ENCODE data around the gene ZNF579.

Gene ZNF579

DNA sequence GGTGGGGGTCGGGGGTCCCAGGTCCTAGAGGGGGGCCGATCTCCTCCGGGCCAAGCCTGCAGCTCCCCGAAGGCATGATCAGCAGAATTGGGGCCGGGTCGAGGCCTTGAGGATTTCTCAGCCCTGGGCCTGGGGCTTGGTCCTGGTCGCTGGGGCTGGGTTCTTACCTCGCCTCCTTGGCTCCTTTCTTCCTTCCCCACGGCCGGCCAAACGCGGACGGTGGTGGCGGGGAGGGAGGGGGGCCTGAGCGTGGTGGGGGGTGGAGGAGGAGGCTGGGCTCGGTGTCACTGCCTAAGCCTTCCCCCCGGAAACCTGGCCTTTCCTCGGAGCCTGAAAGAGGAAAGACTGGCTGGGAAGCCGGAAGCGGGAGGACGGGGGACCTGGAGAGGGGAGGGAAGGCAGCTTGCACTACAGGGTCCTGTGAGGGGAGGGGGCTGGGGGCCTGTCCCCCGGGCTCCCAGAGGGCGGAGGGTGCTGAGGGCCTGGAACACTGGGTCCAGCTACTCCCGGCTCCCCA is at the start of gene ZNF579:
ZNF579 (minus strand) TSS at position 221 of the 517 bp plus-strand sequence. CDS start 1,209 bp downstream, outside the sequence.
- DNase-seq, result peak; percentile 88

DNA sequence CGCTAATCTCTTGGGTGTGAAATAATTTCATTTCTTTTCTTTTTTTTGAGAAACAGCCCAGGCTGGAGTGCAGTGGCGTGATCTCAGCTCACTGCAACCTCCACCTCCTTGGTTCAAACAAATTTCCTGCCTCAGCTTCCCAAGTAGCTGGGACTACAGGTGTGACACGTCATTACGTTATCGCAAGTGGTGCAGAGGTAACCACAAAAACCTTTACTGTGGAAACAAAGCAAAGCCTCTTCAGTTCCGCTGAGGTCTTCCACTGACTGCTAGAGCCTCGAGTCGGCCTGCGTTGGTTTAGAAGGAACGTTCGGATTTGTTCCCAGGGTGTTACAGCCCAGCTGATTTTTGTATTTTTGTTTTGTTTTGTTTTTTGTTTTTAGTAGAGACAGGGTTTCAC is 45.7 kb upstream of the ZNF579 start:
- DNase-seq, result no peak

GRCh38 chr19:55625004-55625326 is 44.3 kb upstream of the ZNF579 start:
- DNase-seq, result no peak

GRCh38 chr19:55624109-55625003 is 43.7 kb upstream of the ZNF579 start, which contains the start of gene ZNF784:
TSS of gene ZNF784 (minus strand) at chr19:55624566. CDS start at chr19:55624561, 5 bp downstream.
- peak; percentile 85 for DNase-seq

DNA sequence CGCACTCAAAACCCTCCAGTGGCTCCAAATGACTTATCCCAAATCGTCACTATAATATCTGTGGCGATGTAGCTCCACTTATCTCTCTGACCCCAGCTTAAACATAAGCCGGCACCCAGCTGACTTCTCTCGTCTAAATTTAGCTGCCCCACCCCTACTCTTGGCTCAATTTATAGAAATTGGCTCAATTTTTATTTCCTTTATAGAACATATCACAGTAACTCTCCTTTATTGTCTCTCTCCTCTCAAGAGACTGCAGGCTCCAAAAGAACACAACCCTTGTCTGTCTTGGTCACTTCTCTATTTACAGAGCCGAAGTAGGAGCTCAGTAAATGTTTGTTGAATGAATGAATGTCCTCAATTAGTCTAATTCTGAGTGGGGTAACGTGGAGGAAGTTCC is 42.9 kb upstream of the ZNF579 start:
- DNase-seq, result no peak

GRCh38 chr19:55623130-55623529 is 42.5 kb upstream of the ZNF579 start:
- DNase-seq, result no peak

GRCh38 chr19:55622242-55622969 is 41.8 kb upstream of the ZNF579 start:
- no peak for DNase-seq

- DNase-seq, result no peak
Observed at GRCh38 chr19:55621673-55622231, 41.1 kb upstream of the ZNF579 start.

GRCh38 chr19:55621205-55621672 is 40.6 kb upstream of the ZNF579 start:
- DNase-seq, result no peak

GRCh38 chr19:55620410-55621204 is 40.0 kb upstream of the ZNF579 start:
- no peak for DNase-seq

GRCh38 chr19:55619286-55619685 is 38.6 kb upstream of the ZNF579 start:
- DNase-seq, result no peak

DNA sequence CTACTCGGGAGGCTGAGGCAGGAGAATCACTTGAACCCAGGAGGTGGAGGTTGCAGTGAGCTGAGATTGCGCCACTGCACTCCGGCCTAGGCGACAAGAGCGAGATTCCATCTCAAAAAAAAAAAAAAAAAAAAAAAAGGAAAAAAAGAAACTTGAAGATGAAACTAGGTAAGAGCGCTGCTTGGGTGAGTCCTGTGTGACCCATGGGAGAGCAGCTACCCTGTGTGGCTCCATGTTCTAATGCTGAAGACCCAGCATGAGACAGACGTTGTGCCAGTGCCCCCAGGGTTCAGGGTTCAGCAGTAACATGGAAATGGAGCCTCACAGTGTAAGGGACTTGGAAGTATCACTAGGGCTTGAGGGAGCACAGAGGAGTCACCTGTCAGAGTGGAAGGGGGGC is 37.8 kb upstream of the ZNF579 start:
- DNase-seq, result no peak

DNA sequence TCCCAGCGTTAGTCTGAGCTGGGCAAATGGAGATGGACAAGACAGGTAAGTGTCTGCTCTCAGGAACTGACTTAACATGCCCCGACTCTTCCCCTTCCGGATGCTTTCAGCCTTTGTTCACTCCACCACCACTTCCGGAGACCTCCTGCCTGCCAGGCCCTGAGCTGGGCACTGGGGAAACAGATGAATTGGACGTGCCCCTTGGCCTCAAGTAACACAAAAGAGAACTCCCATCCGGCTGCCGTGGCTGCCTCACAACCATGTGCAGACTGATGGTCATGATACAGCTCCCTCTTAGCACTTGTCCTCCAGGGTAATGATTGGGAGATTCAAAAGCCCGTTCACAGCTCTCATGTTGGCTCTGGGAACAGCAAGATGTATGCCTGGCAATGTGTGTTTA is 36.8 kb upstream of the ZNF579 start:
- no peak for DNase-seq

- no peak for DNase-seq
Observed at GRCh38 chr19:55616395-55616875, 35.8 kb upstream of the ZNF579 start.

DNA sequence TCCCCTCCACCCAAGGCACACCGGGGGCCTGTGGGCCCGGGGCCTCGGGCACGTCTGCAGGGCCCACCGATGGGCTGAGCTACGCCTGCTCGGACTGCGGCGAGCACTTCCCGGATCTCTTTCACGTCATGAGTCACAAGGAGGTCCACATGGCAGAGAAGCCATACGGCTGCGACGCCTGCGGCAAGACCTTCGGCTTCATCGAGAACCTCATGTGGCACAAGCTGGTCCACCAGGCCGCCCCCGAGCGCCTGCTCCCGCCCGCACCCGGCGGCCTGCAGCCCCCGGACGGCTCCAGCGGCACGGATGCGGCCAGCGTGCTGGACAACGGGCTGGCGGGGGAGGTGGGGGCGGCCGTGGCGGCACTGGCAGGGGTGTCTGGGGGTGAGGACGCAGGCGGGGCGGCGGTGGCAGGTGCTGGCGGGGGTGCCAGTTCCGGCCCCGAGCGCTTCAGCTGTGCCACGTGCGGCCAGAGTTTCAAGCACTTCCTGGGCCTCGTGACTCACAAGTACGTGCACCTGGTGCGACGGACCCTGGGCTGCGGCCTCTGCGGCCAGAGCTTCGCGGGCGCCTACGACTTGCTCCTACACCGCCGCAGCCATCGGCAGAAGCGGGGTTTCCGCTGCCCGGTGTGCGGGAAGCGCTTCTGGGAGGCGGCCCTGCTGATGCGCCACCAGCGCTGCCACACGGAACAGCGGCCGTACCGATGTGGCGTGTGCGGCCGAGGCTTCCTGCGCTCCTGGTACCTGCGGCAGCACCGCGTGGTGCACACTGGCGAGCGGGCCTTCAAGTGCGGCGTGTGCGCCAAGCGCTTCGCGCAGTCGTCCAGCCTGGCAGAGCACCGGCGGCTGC is 35.1 kb upstream of the ZNF579 start:
- DNase-seq, result no peak

- DNase-seq, result no peak
Observed at GRCh38 chr19:55614711-55615542, 34.3 kb upstream of the ZNF579 start.

GRCh38 chr19:55613930-55614710 is 33.5 kb upstream of the ZNF579 start:
- DNase-seq, result no peak

- no peak for DNase-seq
Observed at GRCh38 chr19:55613396-55613795, 32.7 kb upstream of the ZNF579 start.

DNA sequence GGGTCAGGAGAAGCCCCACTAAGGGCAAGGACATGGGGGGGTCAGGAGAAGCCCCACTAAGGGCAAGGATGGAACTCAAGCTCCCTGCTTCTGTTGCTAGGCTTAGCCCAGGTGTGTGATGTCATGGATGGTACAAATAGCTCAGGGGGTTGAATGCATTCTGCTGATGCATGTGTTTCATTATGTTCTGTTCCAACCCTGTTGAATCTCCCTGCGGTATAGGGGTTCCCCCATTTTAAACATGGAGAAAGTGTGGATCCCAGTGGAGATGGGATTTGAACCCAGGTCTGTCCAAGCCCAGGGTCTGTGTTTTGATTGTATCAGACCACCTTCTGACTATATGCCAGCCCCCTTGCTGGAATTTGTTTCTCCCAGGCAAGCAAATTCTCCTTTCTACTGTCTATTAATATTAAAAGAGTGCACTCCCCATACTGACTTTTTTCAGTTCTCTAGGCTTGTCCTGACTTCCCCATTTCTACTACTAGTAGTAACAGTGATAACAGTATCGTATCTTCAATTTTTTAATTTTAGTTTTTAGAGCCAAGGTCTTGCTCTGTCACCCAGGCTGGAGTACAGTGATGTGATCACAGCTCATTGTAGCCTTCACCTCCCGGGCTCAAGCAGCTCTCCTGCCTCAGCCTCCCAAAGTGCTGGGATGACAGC is 31.5 kb upstream of the ZNF579 start:
- DNase-seq, result no peak
